Left lobe of liver (tissue), 2 donors: ENCODE results near the gene MVB12A. TPM values are rescaled to one million over a fixed set of nuclear protein-coding genes. Genes with fewer than 3 reads are reported as not detected.

Source experiments
- ATAC-seq: fragments of 200-7000 bp; cut with Tn5 transposase; one replicate; pipeline ENCODE4 v1.9.1; 2020; ENCODE audit warnings: mild to moderate bottlenecking, moderate library complexity
- DNase-seq: peaks from one replicate; pipeline ENCODE4 v3.0.0-alpha.2; 2020; ENCODE audit warnings: low spot score
- total RNA-seq: library from RNA; stranded (reverse); gene quantifications from one replicate; pipeline ENCODE4 v1.2.1, GENCODE V29; 2021
- donor health status: DM: no; HTN: no; CAD: no; lungs with moderate emphysema.
- donor health status: DM: no; HTN: yes; CAD: no.

The MVB12A gene
- total RNA-seq, 1 donor from 2014 or later: 22.6 TPM

DNA sequence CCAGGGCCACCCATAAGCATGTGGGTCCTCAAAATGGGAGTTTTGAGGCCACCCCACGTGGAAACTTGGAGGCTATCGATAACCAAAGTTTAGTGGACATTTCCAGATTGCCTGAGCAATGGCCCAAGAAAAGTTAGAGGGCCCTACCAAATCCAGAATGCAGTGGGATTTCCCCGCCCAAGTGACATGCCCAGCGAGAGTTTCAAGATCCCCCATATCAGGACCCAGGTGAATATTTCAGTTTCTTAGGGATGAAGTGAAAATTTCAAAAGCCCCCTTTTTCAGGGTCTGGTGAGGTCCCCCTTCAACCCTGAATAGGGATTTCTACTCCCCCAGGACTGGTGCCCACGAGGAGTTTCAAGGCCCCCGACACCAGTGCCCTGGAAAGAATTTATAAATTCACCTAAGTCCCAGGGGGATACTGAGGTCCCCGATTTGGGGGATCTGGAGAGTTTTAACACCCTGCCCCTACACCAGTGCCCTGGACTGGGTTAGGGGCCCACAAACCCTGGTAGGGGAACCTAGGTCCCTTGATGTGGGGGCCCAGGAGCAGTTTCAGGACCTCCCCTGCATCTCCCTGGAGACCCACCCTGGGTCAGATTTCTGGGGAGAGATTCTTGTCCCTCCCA, 15.1 kb upstream of the MVB12A start:
- DNase-seq: no peak
- ATAC-seq: no peak

DNA sequence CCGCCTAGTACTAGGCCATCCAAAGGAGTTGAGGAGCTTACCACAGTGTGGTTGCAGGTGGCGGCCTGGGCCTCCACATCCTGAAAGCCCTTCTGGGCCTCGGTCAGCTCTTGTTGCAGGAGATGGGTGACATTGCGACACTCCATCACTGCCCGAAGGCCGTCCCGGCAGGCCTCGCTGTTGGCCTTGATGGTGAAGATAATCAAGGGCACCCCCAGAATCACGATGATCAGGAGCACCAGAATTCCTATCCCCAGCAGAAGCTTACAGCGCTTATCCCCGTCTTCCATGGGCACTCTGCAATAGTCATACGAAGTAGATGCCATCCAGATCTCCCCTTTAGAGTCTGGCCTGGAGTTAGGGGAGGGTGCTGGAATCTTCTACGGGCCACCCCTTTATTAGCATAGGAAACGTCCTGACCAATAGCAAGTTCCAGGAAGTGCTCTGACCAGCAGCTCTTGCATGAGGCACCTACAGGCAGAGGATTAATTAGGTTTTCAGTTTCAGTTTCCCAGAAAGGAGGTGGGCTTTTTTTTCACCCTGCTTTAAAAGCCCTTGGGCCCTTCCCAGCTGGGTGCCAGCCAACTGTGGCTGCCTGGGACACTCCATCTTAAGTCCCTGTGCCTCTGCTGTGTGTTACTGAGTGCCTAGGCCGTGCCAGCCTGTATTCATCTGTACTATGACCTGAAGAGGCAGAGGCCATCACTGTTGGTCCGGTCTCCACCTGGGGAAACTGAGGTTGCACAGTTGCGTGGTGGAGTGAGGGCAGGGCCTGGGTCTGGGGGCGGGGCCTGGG, 14.4 kb upstream of the MVB12A start, which contains the start of gene BST2:
Gene BST2, minus strand, starts transcription at position 381 of the 796 bp plus-strand sequence. Its CDS starts 55 bp downstream, at position 326.
- peak; percentile 78 for DNase-seq
- peak; percentile 91 for ATAC-seq

DNA sequence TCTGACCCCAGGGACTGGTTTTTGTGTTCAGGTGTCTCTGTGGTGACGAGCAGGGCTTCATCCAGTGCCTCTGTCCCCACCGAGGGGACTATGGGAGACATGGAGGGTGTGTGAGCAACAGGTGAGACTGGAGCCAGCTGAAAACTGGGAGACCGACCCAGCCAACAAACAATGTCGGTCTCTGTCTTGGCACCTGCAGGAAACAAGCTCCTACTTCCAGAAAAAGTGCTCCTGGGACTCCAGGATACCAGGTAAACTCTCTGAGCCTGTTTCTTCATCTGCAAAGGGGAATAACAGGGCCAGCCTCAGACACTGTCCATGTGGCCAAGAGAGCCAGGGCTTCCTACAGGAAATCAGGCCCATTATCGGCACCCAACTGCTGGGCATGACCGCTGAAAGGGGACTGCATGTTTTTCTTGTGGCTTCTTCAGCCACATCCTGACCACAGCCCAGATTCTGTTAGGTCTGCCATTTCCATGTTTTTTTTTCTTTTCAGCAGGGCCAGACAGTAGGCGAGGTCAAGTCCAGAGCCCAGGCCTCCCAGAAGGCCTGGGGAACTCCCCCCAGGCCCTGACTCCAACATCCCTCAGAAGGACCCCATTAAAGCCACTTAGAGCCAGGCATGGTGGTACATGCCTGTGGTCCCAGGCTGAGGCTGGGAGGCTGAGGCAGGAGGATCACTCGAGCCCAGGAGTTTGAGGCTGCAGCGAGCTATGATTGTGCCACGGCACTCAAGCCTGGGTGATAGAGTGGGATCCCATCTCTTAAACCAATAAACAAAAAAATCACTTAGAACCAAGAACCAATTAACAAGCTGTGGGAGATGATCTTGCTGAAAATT, 13.6 kb upstream of the MVB12A start:
- ATAC-seq: peak; percentile 4

DNA sequence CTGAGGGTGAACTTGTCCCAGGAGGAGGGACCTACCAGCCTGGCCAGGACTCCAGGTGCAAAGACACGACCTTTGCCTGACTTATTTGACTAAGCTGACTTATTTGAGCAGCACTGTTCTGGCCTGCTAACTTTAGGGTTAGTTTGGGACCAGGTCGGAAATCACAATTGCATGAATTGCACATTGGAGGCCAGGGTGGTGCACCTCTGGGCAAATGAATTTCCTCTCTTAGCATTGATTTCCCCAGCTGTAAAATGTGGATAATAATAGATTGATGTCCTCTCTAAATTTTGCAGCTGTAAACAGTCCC, 13.0 kb upstream of the MVB12A start:
- no peak for DNase-seq
- peak; percentile 71 for ATAC-seq

More for the DNA sequence above, 13.6 kb upstream of the MVB12A start:
- DNase-seq: no peak

DNA sequence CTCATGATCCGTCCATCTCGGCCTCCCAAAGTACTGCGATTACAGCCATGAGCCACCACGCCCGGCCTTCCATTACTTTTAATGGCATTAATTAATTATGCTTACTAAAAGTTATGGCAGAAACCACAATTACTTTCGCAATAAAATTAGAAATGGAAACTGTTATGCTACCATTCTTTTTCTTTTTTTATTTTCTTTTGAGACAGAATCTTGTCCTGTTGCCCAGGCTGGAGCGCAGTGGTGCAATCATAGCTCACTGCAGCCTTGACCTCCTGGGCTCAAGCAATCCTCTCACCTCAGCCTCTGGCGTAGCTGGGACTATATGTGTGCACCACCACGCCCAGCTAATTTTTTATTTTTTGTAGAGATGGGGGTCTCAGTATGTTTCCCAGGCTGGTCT, 9.9 kb upstream of the MVB12A start:
- no peak for ATAC-seq
- DNase-seq: no peak

DNA sequence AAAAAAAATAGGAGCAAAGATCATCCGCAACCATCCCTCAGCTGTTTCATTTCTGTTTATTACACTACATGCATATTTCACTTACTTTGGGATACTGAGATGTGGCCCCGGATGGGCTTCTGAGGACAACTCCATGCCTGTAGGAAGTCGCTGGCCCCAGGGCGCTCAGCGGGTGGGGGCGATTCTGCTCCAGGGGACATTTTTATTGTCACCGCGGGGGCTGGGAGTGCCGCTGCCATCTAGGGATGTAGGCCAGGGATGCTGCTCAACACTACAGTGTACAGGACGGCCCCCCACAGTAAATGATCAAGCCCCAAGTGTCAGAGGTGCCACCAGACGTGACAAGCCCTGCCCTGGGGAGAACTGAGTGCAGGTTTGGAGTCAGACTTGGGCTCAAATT, 8.0 kb upstream of the MVB12A start:
- no peak for ATAC-seq
- no peak for DNase-seq

DNA sequence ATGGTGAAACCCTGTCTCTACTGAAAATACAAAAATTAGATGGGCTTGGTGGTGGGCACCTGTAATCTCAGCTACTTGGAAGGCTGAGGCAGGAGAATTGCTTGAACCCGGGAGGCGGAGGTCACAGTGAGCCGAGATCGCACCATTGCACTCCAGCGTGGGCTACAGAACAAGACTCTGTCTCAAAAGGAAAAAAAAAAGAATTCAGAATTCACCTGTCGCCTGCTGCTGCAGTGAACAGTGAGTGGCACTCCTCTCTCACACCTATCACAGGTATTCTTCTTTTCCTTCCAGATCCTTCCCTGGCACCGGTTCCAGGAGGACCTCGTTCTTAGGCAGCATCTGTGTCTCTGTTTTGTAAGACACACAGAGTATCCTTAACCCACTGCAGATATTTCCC, 5.8 kb upstream of the MVB12A start:
- no peak for ATAC-seq
- no peak for DNase-seq

DNA sequence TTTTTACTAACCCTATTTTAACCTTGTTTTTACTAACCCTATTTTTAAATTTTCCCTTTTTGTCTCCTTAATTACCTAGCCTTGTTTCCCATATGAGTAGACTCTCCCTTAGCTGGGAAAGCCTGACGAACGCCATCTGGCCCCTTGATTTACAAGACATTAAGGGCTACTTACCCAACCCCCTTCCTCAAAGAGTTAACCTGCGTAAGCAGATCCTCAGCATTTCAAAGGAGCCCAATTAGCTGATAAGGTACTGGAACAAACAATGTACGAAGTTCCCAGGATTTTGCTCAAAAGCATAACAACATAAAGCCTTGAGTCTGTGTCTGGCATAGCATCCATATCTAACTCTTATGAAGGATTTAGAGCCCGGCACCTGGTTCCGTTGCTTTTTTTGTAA, 4.7 kb upstream of the MVB12A start:
- no peak for DNase-seq
- no peak for ATAC-seq

DNA sequence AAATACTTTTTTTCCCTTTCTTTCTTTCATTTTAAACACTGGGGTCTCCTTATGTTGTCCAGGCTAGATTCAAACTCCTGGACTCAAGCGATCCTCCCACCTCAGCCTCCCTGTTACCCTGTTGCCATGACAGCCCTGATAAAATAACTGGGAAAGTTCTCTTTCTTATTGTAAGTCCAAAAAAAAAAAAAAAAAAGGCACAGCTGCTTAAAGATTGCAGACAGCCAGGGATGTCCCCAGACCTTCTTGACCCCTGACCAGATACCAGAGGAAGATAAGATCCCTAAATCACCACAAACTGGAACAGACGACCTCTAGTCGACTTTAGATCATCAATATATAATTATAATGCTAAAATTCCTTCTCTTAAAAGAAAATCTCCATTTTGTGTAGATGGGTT, 1.1 kb upstream of the MVB12A start:
- DNase-seq: no peak

DNA sequence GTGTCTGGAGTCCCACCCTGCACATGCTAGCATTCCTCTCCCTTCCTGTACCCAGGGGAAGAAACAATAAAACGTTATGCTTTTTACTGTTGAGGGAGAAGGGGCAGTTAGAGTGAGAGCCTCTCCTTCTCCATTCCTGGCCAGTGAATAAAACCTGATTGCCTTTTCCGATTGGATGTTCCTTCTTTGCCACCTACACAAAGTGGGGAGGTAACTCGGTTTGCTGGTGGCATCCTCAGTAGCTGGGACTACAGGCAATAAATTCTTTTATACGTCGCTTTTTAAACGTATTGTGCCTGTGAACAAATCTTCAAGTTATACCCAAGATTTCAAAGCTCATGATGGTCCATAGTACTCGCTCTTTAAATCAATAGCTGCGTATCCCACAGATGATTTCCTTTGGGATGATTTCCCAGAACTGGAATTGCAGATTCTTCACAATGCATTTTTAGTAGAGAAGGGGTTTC, 660 bp upstream of the MVB12A start:
- ATAC-seq: no peak

More for the DNA sequence above, 1.1 kb upstream of the MVB12A start:
- no peak for ATAC-seq

DNA sequence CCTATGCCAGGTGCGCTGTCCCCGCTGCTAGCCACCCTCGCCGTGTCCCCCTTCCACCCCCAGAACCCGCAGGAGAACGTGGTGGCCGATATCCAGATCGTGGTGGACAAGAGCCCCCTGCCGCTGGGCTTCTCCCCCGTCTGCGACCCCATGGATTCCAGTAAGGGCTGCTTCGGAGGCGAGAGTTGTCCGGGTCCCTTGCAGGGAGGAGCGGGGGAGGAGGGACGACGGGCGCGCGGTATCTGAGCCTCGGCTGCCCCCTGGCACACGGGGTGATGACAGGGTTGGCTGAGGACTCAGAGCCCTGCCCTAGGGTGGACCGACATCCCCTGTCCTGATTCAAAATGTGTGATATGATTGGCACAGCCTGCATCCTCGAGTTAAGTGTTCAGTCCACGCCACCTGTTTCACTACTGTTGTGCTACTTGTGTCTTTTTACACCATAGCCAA, 653 bp downstream of the MVB12A start:
- peak; percentile 57 for ATAC-seq
- peak; percentile 57 for DNase-seq

More for the DNA sequence above, 660 bp upstream of the MVB12A start:
- no peak for DNase-seq

DNA sequence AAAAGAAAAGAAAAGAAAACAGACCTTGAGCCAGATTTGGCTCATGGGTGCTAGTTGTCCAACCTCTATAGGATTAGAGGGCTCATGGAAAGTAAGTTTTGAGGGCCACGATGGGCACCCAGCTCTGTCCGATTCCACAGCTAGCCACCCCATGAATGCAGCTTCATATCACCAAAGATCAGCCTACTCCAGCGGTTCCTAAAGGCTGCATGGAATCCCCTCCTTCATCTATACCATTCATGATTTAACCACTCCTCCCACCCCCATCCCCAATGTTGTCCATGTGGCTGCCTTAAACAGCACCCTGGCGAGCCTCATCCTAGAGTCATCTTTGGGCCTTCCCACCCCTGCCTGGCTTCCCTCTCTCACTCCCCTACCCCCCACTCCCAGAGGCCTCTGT, 2.1 kb downstream of the MVB12A start:
- DNase-seq: no peak
- no peak for ATAC-seq

DNA sequence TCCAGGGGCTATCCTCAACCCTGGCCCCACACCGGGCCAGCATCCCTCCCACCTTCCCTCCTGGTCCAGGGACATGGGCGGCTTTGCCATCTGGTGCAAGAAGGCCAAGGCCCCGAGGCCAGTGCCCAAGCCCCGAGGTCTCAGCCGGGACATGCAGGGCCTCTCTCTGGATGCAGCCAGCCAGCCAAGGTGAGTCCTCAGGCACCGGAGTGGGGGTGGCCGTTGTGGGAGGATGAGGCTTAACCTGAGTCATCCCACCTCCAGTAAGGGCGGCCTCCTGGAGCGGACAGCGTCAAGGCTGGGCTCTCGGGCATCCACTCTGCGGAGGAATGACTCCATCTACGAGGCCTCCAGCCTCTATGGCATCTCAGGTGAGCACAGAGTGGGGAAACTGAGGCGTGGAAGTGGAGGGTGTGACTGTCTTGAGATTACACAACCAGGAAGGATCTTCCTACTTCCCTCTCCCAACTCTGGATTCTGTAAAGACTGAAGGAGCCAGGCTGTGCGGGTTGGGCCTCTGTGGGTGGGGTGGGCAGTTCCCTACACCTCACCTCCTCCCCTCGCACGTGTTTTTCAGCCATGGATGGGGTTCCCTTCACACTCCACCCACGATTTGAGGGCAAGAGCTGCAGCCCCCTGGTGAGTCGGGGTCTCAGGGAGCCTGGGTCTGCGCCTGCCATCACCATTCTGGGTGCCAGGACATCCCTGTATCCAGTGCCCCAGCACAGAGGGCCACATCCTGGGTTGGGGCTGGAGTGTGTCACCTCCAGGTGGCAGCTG, 3.8 kb downstream of the MVB12A start:
- no peak for DNase-seq
- no peak for ATAC-seq

DNA sequence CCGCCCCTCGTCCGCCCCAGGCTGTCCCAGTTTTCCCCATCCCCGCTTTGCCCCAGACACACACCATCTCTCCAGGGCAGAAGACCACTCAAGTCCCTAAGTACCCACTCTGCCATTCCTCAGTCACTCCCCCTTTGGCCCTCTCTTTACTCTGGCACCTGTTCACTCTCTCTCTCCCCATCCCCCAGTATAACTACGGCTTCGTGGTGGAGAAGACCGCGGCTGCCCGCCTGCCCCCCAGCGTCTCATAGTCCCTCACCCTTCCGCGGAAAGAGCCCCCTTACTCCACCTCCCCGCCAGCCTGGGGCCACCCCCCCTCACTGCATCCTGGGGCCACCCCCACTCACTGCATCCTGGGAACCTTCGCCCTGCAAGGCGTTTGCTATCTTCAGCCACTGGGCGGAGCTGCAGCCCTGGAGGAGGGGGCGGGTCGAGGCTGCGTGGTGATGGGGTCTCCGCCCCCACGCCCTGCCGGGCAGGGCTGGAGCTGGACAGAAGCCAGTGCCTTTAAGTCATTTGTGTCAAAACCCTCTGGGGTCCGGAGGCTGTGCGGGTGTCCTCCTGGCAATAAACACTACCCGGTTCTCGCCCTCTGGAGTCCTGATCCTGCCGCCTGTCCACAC, 5.0 kb downstream of the MVB12A start:
- ATAC-seq: peak; percentile 18
- DNase-seq: peak; percentile 47

DNA sequence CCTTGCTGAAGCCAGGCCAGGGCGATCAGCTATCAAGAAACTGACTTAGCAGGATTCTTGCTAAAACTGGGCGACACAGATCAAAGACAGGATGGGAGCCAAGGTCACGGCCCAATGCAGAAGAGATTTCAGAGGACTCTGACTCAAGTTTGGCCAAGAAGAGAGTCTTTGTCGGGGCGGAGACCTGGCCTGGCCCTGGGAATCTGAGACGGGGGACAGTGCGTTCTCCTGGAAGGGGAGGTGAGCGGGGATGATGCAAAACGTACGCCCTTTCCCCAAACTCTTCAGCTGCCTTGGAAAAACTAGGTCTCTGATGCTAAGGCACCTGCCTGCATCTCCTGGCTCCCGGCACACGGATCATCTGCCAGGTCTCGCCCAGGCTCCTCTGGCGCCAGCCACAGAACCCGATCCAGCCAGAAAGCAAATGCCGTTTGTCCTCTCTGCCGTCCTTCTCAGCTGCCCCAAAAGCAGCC, 9.8 kb downstream of the MVB12A start:
- no peak for DNase-seq
- ATAC-seq: peak; percentile 20

DNA sequence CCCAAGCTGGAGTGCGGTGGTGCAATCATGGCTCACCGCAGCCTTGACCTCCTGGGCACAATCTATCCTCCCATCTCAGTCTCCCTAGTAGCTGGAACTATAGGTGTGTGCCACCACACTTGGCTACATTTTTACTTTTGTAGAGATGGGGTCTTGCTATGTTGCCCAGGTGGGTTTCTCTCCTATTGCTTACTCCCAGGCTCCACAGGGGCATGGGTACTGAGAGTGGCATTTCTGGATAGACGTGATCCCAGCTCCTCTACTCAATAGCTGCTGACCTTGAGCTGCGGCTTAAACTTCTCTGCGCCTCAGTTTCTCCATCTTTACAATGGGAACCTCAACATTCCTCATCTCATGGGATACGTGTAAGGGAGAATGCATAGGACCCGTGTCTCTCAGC, 11.6 kb downstream of the MVB12A start:
- no peak for ATAC-seq

DNA sequence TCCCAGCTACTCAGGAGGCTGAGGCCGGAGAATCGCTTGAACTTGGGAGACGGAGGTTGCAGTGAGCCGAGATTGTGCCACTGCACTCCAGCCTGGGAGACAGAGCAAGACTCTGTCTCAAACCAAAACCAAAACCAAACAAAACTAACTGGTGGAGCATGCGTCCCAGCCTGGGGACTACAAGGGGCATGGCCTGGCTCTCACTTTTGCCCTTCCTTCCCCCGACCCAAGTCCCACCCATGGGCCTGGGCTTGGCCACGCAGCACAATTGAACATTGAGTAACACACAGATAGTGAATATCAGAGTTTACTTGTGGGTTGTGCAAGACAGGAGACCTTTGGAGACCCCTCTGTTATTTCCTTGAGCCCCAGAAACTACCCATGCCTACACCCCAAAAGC, 15.4 kb downstream of the MVB12A start:
- DNase-seq (no peak), ATAC-seq (peak; percentile 37)

More for the DNA sequence above, 11.6 kb downstream of the MVB12A start:
- no peak for DNase-seq

DNA sequence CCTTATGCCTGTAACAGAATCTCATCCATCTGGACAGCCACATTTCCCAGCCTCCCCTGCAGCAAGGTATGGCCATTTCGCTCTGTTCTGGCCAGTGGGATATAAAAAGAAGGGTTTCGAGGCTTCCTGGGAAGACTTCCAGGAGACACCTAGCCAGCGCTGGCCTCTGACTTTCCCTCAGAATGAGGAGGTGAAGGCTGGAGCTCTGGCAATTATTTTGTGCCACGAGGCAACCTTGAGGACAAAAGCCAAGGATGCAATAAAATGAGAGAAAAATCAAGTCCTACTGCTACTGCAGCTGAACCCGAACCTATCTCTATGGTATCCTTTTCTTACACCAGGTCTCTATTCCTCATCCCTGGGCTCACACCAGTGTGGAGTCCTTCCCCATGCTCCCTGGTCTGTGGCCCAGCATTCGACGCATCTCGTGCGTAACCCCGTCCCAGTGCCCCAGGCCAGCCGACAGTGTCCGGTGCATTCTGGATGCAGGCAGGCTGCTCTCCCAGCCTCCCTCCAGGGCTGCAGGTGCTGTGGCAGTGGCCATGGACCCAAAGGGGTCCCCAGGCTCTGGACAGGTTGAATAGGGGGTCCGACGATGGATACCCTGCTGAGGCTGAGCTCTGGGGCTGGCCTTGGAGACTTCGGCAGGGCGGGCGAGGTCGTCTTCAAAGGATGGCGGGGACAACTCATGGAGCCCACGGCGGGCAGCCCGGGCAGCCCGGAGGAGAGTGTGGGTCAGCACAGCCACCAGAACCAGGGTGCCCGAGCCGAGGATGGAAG, 16.4 kb downstream of the MVB12A start:
- ATAC-seq (no peak), DNase-seq (no peak)

DNA sequence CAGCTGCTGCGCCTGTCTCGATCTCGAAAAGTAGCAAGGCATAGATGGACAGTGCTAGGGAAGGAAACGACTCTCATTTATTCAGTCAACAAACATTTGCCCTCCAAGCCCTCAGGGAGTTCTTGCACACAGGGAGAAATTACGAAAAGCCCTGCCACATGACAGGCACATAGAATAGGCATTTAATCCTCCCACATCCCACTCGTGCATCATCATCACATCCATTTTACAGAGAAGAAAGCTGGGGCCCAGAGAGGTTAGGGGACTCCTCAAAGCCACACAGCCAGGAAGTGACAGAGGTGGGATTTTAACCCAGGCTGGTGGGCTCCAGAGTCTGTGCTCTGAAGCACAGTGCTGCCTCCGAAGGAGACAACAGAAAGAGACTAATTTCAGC, 17.0 kb downstream of the MVB12A start:
- DNase-seq: no peak
- ATAC-seq: no peak
